SK-N-SH treated with all-trans-retinoic acid at 6 μM for 48 hours (cell line): Measurements from ENCODE around the gene AK3.

ENCODE experiments used
- ATAC-seq: fragments of 200-7000 bp; cut with Tn5 transposase; 3 replicates; pipeline ENCODE4 v1.9.1; 2020; ENCODE audit warnings: mild to moderate bottlenecking, moderate library complexity
- ARNTL ChIP-seq: fragments of 450-650 bp; formaldehyde crosslinking; IDR thresholded peaks from 2 replicates; pipeline ENCODE4 v1.5.0; 2020; ENCODE audit warnings: low read depth, mild to moderate bottlenecking, moderate library complexity, borderline replicate concordance
- BACH2 ChIP-seq: fragments of 250-450 bp; sonication (Bioruptor Pico); IDR thresholded peaks from 2 replicates; pipeline ENCODE4 v1.9.0; 2021; ENCODE audit warnings: mild to moderate bottlenecking, borderline replicate concordance
- CSDC2 ChIP-seq: fragments of 250-450 bp; sonication (Bioruptor Pico); IDR thresholded peaks from 2 replicates; pipeline ENCODE4 v1.5.0; 2020; ENCODE audit warnings: mild to moderate bottlenecking, moderate library complexity
- ESRRG ChIP-seq: fragments of 250-450 bp; sonication (Bioruptor Pico); IDR thresholded peaks from 2 replicates; pipeline ENCODE4 v1.6.1; 2021; ENCODE audit warnings: mild to moderate bottlenecking
- GLIS3 ChIP-seq: fragments of 250-450 bp; sonication (Bioruptor Pico); IDR thresholded peaks from 2 replicates; pipeline ENCODE4 v1.5.0; 2020; ENCODE audit warnings: mild to moderate bottlenecking, moderate library complexity
- ISL1 ChIP-seq: fragments of 250-450 bp; sonication (Bioruptor Pico); IDR thresholded peaks from 2 replicates; pipeline ENCODE4 v2.1.2; 2022; ENCODE audit warnings: mild to moderate bottlenecking, moderate library complexity
- OSR1 ChIP-seq: fragments of 250-450 bp; sonication (Bioruptor Pico); IDR thresholded peaks from 2 replicates; pipeline ENCODE4 v1.8.0; 2022; ENCODE audit warnings: moderate library complexity, mild to moderate bottlenecking, inconsistent platforms
- PPARA ChIP-seq: fragments of 250-450 bp; sonication (Bioruptor Pico); IDR thresholded peaks from 2 replicates; pipeline ENCODE4 v1.5.0; 2020; ENCODE audit warnings: mild to moderate bottlenecking, borderline replicate concordance
- RARB ChIP-seq: fragments of 250-450 bp; sonication (Bioruptor Pico); IDR thresholded peaks from 2 replicates; pipeline ENCODE4 v1.8.0; 2021; ENCODE audit warnings: mild to moderate bottlenecking, moderate library complexity
- SNAI2 ChIP-seq: fragments of 250-450 bp; sonication (Bioruptor Pico); IDR thresholded peaks from 2 replicates; pipeline ENCODE4 v1.5.0; 2020; ENCODE audit warnings: mild to moderate bottlenecking, moderate library complexity
- TCF4 ChIP-seq: fragments of 250-450 bp; sonication (Bioruptor Pico); IDR thresholded peaks from 2 replicates; pipeline ENCODE4 v1.8.0; 2021; ENCODE audit warnings: mild to moderate bottlenecking, moderate library complexity, borderline replicate concordance
- TOX ChIP-seq: fragments of 250-450 bp; sonication (Bioruptor Pico); IDR thresholded peaks from 2 replicates; pipeline ENCODE4 v1.8.0; 2021; ENCODE audit warnings: mild to moderate bottlenecking, moderate library complexity, borderline replicate concordance
- ZC3H10 ChIP-seq: fragments of 250-450 bp; sonication (Bioruptor Pico); IDR thresholded peaks from 2 replicates; pipeline ENCODE4 v1.5.1; 2021; ENCODE audit warnings: mild to moderate bottlenecking, moderate library complexity
- ZFP3 ChIP-seq: fragments of 250-450 bp; sonication (Bioruptor Pico); IDR thresholded peaks from 2 replicates; pipeline ENCODE4 v1.5.0; 2020; ENCODE audit warnings: mild to moderate bottlenecking, moderate library complexity
- ZFP30 ChIP-seq: fragments of 450-650 bp; formaldehyde crosslinking; IDR thresholded peaks from 2 replicates; pipeline ENCODE4 v1.5.0; 2022; ENCODE audit warnings: mild to moderate bottlenecking, moderate library complexity
- ZNF565 ChIP-seq: fragments of 450-650 bp; formaldehyde crosslinking; conservative IDR thresholded peaks from 2 replicates; pipeline ENCODE4 v1.5.0; 2020; ENCODE audit warnings: low read depth, mild to moderate bottlenecking, moderate library complexity
- ZNF70 ChIP-seq: fragments of 450-650 bp; formaldehyde crosslinking; IDR thresholded peaks from 2 replicates; pipeline ENCODE4 v1.5.0; 2020; ENCODE audit warnings: mild to moderate bottlenecking, moderate library complexity
- TF ChIP-seq, protein P1 (sequence below): fragments of 250-450 bp; sonication (Bioruptor Pico); IDR thresholded peaks from 2 replicates; pipeline ENCODE4 v1.5.1; 2021; ENCODE audit warnings: mild to moderate bottlenecking, moderate library complexity
- TF ChIP-seq, protein P2 (sequence below): fragments of 250-450 bp; sonication (Bioruptor Pico); IDR thresholded peaks from 2 replicates; pipeline ENCODE4 v1.8.0; 2020; ENCODE audit warnings: mild to moderate bottlenecking, moderate library complexity, borderline replicate concordance
- TF ChIP-seq, protein P3 (sequence below): fragments of 250-450 bp; sonication (Bioruptor Pico); IDR thresholded peaks from 2 replicates; pipeline ENCODE4 v1.5.1; 2020; ENCODE audit warnings: low read depth, mild to moderate bottlenecking, moderate library complexity
- TF ChIP-seq, protein P4 (sequence below): fragments of 250-450 bp; sonication (Bioruptor Pico); IDR thresholded peaks from 2 replicates; pipeline ENCODE4 v1.8.0; 2021; ENCODE audit warnings: low read depth, mild to moderate bottlenecking, moderate library complexity, borderline replicate concordance

The AK3 gene

DNA sequence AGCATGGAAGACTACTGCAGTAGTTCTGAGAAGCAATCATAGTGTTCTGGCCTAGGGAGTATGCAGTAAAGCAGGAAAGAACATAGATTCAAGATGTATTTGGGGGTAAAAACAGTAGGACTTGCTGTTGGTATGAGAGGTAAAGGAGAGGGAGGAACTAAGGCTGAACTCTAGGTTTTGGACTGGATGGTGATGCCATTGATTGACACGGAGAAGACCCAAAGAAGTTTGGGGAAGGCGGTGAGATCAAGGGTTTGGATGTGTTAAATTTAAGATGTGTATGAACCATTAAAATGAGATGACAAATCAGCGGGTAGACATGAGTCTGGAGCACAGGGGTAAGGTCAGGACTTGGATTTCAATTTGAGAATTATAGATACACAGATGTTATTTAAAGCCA, 63.6 kb downstream of the AK3 start:
- no peak for TF ChIP-seq ZNF70
- TF ChIP-seq ARNTL (CRISPR knock-in tag): no peak
- TF ChIP-seq PPARA: no peak
- no peak for TF ChIP-seq RARB (CRISPR knock-in tag)
- no peak for TF ChIP-seq ZNF565 (CRISPR knock-in tag)
- TF ChIP-seq, protein P1, sequence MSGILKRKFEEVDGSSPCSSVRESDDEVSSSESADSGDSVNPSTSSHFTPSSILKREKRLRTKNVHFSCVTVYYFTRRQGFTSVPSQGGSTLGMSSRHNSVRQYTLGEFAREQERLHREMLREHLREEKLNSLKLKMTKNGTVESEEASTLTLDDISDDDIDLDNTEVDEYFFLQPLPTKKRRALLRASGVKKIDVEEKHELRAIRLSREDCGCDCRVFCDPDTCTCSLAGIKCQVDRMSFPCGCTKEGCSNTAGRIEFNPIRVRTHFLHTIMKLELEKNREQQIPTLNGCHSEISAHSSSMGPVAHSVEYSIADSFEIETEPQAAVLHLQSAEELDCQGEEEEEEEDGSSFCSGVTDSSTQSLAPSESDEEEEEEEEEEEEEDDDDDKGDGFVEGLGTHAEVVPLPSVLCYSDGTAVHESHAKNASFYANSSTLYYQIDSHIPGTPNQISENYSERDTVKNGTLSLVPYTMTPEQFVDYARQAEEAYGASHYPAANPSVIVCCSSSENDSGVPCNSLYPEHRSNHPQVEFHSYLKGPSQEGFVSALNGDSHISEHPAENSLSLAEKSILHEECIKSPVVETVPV (CRISPR knock-in tag): no peak
- TF ChIP-seq SNAI2 (CRISPR knock-in tag): no peak
- TF ChIP-seq ISL1 (CRISPR knock-in tag): no peak
- no peak for TF ChIP-seq ESRRG (CRISPR knock-in tag)
- TF ChIP-seq, protein P2, sequence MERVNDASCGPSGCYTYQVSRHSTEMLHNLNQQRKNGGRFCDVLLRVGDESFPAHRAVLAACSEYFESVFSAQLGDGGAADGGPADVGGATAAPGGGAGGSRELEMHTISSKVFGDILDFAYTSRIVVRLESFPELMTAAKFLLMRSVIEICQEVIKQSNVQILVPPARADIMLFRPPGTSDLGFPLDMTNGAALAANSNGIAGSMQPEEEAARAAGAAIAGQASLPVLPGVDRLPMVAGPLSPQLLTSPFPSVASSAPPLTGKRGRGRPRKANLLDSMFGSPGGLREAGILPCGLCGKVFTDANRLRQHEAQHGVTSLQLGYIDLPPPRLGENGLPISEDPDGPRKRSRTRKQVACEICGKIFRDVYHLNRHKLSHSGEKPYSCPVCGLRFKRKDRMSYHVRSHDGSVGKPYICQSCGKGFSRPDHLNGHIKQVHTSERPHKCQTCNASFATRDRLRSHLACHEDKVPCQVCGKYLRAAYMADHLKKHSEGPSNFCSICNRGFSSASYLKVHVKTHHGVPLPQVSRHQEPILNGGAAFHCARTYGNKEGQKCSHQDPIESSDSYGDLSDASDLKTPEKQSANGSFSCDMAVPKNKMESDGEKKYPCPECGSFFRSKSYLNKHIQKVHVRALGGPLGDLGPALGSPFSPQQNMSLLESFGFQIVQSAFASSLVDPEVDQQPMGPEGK: no peak
- no peak for TF ChIP-seq GLIS3 (CRISPR knock-in tag)
- TF ChIP-seq, protein P3, sequence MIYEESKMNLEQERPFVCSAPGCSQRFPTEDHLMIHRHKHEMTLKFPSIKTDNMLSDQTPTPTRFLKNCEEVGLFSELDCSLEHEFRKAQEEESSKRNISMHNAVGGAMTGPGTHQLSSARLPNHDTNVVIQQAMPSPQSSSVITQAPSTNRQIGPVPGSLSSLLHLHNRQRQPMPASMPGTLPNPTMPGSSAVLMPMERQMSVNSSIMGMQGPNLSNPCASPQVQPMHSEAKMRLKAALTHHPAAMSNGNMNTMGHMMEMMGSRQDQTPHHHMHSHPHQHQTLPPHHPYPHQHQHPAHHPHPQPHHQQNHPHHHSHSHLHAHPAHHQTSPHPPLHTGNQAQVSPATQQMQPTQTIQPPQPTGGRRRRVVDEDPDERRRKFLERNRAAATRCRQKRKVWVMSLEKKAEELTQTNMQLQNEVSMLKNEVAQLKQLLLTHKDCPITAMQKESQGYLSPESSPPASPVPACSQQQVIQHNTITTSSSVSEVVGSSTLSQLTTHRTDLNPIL (CRISPR knock-in tag): no peak
- TF ChIP-seq OSR1 (CRISPR knock-in tag): no peak
- TF ChIP-seq TCF4 (CRISPR knock-in tag): no peak
- TF ChIP-seq ZFP30: no peak
- no peak for TF ChIP-seq ZC3H10 (CRISPR knock-in tag)
- TF ChIP-seq ZFP3 (CRISPR knock-in tag): no peak
- TF ChIP-seq CSDC2 (CRISPR knock-in tag): no peak
- no peak for TF ChIP-seq BACH2 (CRISPR knock-in tag)
- no peak for ATAC-seq

DNA sequence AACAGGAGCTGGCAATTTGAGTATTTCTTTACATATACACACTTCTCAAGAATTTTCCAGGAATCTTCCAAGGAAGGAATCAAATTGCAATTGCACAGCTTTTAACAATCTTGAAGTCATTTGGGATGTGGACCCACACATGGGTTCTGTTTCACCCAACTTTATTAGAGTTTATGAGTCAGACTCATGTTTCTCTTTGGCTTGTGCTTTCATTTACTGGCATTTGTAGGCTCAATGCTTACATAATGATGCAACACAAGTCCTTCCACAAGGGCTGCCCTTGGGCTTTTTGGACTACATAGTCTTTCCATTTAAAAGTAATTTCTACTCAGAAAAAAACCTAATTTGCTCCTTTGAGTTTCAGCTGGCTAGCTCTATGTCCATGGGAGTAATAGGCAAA, 66.2 kb downstream of the AK3 start:
- peak; percentile 6; the same call in 1 of the 3 replicates for ATAC-seq
- TF ChIP-seq ZNF70: no peak
- TF ChIP-seq GLIS3 (CRISPR knock-in tag): no peak
- no peak for TF ChIP-seq TOX (CRISPR knock-in tag)
- TF ChIP-seq ZNF565 (CRISPR knock-in tag): no peak
- no peak for TF ChIP-seq ISL1 (CRISPR knock-in tag)
- no peak for TF ChIP-seq BACH2 (CRISPR knock-in tag)
- TF ChIP-seq, protein P4, sequence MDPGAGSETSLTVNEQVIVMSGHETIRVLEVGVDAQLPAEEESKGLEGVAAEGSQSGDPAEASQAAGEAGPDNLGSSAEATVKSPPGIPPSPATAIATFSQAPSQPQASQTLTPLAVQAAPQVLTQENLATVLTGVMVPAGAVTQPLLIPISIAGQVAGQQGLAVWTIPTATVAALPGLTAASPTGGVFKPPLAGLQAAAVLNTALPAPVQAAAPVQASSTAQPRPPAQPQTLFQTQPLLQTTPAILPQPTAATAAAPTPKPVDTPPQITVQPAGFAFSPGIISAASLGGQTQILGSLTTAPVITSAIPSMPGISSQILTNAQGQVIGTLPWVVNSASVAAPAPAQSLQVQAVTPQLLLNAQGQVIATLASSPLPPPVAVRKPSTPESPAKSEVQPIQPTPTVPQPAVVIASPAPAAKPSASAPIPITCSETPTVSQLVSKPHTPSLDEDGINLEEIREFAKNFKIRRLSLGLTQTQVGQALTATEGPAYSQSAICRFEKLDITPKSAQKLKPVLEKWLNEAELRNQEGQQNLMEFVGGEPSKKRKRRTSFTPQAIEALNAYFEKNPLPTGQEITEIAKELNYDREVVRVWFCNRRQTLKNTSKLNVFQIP (CRISPR knock-in tag): no peak
- TF ChIP-seq, all 23 proteins: peak for 0

DNA sequence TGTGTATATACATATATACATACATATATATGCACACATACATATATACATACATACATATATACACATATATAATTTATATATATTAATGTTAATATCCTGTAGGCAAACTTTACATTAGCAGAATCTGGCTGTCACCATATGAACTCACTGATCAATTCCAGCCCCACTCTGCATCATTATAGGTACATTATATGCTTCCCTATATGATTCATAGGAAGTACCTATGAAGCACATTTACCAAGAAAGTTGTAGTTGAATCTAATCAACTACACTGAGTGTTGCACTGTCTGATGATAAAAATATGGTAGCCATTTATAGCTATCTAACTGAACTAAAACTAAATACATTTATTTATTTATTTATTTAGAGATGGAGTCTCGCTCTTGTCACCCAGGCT, 69.3 kb downstream of the AK3 start:
- no peak for ATAC-seq
- TF ChIP-seq TOX (CRISPR knock-in tag) (no peak), PPARA (no peak), ZNF565 (CRISPR knock-in tag) (no peak), CSDC2 (CRISPR knock-in tag) (no peak), ZFP3 (CRISPR knock-in tag) (no peak), SNAI2 (CRISPR knock-in tag) (no peak), TCF4 (CRISPR knock-in tag) (no peak), OSR1 (CRISPR knock-in tag) (no peak), ARNTL (CRISPR knock-in tag) (no peak)
- TF ChIP-seq, protein P1 (CRISPR knock-in tag): no peak
- TF ChIP-seq, protein P3 (CRISPR knock-in tag): no peak
- TF ChIP-seq, protein P2: no peak
